Measurements from ENCODE around the gene SLC22A5. TPM values are rescaled to one million over a fixed set of nuclear protein-coding genes. Genes with fewer than 3 reads are reported as not detected.

The SLC22A5 gene
- total and polyA plus RNA-seq, 10 of the 15 experiments (the other 5 are each of a cell fraction or from before 2014, with no cell fraction given): 1.1 to 4.4 (median 2.3) TPM

- ATAC-seq (no peak), DNase-seq (ENCODE audit: low read depth, low spot score) (no peak), FAIRE-seq (no peak)
- in situ Hi-C loops (cut with MboI): loop anchor here (5.0 to 10.0 kb wide), 3 partner anchors 106 to 494 kb away; partner anchors contain the start of gene IRF1
- Histone ChIP-seq H2AFZ (ENCODE audit: control insufficient read depth, low read depth, low read length) (no peak overlapping the region), H3K27ac (ENCODE audit: control insufficient read depth, insufficient read depth) (no peak overlapping the region), H3K4me2 (ENCODE audit: control insufficient read depth, insufficient read depth) (no peak overlapping the region), H3K79me2 (ENCODE audit: control insufficient read depth, insufficient read depth, low read length) (no peaks in the 10 kb centered on the region), H4K20me1 (ENCODE audit: control insufficient read depth, insufficient read depth) (no peaks in the 10 kb centered on the region), H3K9ac (ENCODE audit: control insufficient read depth, insufficient read depth, low read length) (no peak overlapping the region; the same call in 1 of the 2 replicates), H3K4me3 (no peak overlapping the region), H3K4me1 (ENCODE audit: control insufficient read depth, insufficient read depth, low read length) (peaks cover 20% of the 10 kb centered on the region), H3K9me3 (replicated peaks; ENCODE audit: control insufficient read depth, insufficient read depth, low read length) (no peaks in the 10 kb centered on the region), H3K36me3 (ENCODE audit: control insufficient read depth in 2 of 2, insufficient read depth in 2 of 2, low read length in 1 of 2) (no peaks in the 10 kb centered on the region; a peak in 1 of 4 replicates), H3K27me3 (replicated peaks in 1 of 2; ENCODE audit: control insufficient read depth in 2 of 2, insufficient read depth in 2 of 2, low read length in 1 of 2) (no peaks in the 10 kb centered on the region)
- WGBS (ENCODE audit: insufficient coverage, insufficient replicate concordance, low lambda C conversion rate, missing lambda C conversion rate): 91% methylated on average over 8 of the region's 8 CpGs
- CTCF ChIA-PET: interaction anchor here (0.8 to 22.4 kb wide), 11 partner anchors 17 to 432 kb away, joined by 3 to 481 read pairs (median 13); partner anchors contain the start of gene IRF1
- RAD21 ChIA-PET (ENCODE audit: unreplicated experiment): interaction anchor here (1.0 to 7.3 kb wide), 11 partner anchors 10 to 138 kb away, joined by 3 to 279 read pairs (median 15); partner anchors contain the start of gene IRF1
- SMC1A ChIA-PET (ENCODE audit: uncharacterized antibody, unreplicated experiment): interaction anchor here (0.6 to 16.0 kb wide), 21 partner anchors 11 to 208 kb away, joined by 3 to 340 read pairs (median 10); partner anchors contain the start of genes IRF1 and SLC22A5
- no TSS peak for BruUV-seq (replicated peaks)
- POLR2A ChIA-PET: interaction anchor here (0.7 to 3.7 kb wide), 7 partner anchors 27 to 500 kb away, joined by 3 to 15 read pairs (median 4); partner anchors contain the start of gene IRF1
- intact Hi-C loops (cut with micrococcal nuclease; ENCODE audit: unreplicated experiment): loop anchor here (5.0 to 10.0 kb wide), 3 partner anchors 151 to 206 kb away; no protein-coding TSS in a partner anchor
- TF ChIP-seq PAX8 (IDR thresholded peaks at IDR 0.05): no peak
- TF ChIP-seq FOXK2 (IDR thresholded peaks at IDR 0.05): no peak
- no peak for TF ChIP-seq PRDM15 (CRISPR knock-in tag; IDR thresholded peaks at IDR 0.05)
- TF ChIP-seq WRNIP1 (IDR thresholded peaks at IDR 0.05; ENCODE audit: borderline replicate concordance, low read depth, low read length): no peak
- TF ChIP-seq KAT2A (conservative IDR thresholded peaks at IDR 0.05; ENCODE audit: control insufficient read depth, low read depth, low read length): no peak
- TF ChIP-seq RELB (IDR thresholded peaks at IDR 0.05; ENCODE audit: low read depth): no peak
- no peak for TF ChIP-seq TCF3 (IDR thresholded peaks at IDR 0.05; ENCODE audit: borderline replicate concordance, insufficient read depth, low read depth, low read length)
- no peak for TF ChIP-seq IKZF2 (IDR thresholded peaks at IDR 0.05)
- TF ChIP-seq USF1 (IDR thresholded peaks at IDR 0.05; ENCODE audit: borderline replicate concordance, extremely low read length, insufficient read depth, low read depth, low read length): no peak
- TF ChIP-seq RB1 (IDR thresholded peaks at IDR 0.05; ENCODE audit: borderline replicate concordance): no peak
- TF ChIP-seq SUPT20H (IDR thresholded peaks at IDR 0.05; ENCODE audit: borderline replicate concordance, control insufficient read depth, low read depth, low read length): no peak
- no peak for TF ChIP-seq CTCF (IDR thresholded peaks at IDR 0.05 in 2 of 3, conservative IDR thresholded peaks at IDR 0.05 in 1 of 3; ENCODE audit: control insufficient read depth in 2 of 3, extremely low read depth in 1 of 3, insufficient read depth in 1 of 3, low read depth in 3 of 3, low read length in 3 of 3)
- no peak for TF ChIP-seq CBX3 (IDR thresholded peaks at IDR 0.05; ENCODE audit: borderline replicate concordance, low read depth)
Observed at GRCh38 chr5:132388244-132389050, 18.9 kb downstream of the SLC22A5 start.

Data from GM12878 (cell line).